PC-3 (cell line): ENCODE data around the gene GAS7.

Source experiments
- EZH2 ChIP-seq: fragments of 300-600 bp; sonication (generic); IDR thresholded peaks from one replicate; pipeline ENCODE4 v1.6.1; 2017; ENCODE audit warnings: antibody characterized with exemption, mild to moderate bottlenecking, low read length; ENCODE audit not compliant: unreplicated experiment
- TF ChIP-seq, protein P1 (sequence below): fragments of 300-600 bp; sonication (generic); conservative IDR thresholded peaks from 2 replicates; pipeline ENCODE4 v1.5.1; 2017; ENCODE audit warnings: antibody characterized with exemption, low read depth, mild to moderate bottlenecking, low read length

DNA sequence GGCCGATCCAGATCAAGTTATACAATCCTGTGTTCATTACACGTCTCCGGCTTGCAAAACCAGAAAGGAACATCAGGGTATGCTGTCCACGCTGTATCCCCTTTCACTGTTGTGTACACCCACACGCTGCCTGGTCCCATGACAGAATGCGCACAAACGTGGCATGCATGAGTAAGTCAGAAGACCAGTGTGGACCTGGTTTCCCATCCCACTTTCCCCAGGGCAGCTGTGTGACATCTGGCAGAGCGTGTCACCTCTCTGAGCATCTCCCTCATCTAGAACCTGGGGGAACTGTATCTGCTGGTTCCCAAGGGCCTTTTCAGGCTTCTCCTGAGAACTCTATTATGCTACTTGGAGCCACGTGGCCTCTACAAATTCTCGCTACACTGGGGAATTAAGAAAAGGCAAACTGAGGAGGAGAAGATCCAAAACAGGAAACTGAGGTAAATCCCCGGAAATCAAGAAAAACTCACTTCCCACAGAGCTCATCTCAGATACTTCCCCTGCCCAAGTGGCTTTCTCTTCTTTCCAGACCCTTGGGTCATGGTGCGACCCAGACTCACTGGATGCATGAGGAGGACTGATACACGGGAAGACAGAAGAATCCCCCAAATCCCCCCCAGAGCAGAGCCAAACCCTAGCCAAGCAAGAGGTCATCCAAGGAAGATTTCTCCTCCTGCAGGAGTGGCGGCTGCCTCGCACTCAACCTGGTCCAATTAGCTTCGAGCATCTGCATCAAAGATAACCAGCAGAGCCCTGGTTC lies 139.3 kb downstream of the GAS7 start:
- no peak for TF ChIP-seq EZH2
- TF ChIP-seq, protein P1, sequence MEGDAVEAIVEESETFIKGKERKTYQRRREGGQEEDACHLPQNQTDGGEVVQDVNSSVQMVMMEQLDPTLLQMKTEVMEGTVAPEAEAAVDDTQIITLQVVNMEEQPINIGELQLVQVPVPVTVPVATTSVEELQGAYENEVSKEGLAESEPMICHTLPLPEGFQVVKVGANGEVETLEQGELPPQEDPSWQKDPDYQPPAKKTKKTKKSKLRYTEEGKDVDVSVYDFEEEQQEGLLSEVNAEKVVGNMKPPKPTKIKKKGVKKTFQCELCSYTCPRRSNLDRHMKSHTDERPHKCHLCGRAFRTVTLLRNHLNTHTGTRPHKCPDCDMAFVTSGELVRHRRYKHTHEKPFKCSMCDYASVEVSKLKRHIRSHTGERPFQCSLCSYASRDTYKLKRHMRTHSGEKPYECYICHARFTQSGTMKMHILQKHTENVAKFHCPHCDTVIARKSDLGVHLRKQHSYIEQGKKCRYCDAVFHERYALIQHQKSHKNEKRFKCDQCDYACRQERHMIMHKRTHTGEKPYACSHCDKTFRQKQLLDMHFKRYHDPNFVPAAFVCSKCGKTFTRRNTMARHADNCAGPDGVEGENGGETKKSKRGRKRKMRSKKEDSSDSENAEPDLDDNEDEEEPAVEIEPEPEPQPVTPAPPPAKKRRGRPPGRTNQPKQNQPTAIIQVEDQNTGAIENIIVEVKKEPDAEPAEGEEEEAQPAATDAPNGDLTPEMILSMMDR, result no peak
